NT2/D1 (cell line): Measurements from ENCODE around the gene PEDS1.

Source experiments
- YY1 ChIP-seq: IDR thresholded peaks from 2 replicates; pipeline ENCODE4 v1.6.1; 2011; ENCODE audit not compliant: insufficient read length, insufficient read depth
- ZNF274 ChIP-seq: IDR thresholded peaks from 2 replicates; pipeline ENCODE4 v1.6.1; 2011; ENCODE audit warnings: mild to moderate bottlenecking, low read depth, low read length

- no peak for TF ChIP-seq ZNF274
- no peak for TF ChIP-seq YY1
Observed at GRCh38 chr20:50186987-50187402, 33.5 kb upstream of the PEDS1 start.
